ENCODE measurements around the gene PGM2.

The PGM2 gene

DNA sequence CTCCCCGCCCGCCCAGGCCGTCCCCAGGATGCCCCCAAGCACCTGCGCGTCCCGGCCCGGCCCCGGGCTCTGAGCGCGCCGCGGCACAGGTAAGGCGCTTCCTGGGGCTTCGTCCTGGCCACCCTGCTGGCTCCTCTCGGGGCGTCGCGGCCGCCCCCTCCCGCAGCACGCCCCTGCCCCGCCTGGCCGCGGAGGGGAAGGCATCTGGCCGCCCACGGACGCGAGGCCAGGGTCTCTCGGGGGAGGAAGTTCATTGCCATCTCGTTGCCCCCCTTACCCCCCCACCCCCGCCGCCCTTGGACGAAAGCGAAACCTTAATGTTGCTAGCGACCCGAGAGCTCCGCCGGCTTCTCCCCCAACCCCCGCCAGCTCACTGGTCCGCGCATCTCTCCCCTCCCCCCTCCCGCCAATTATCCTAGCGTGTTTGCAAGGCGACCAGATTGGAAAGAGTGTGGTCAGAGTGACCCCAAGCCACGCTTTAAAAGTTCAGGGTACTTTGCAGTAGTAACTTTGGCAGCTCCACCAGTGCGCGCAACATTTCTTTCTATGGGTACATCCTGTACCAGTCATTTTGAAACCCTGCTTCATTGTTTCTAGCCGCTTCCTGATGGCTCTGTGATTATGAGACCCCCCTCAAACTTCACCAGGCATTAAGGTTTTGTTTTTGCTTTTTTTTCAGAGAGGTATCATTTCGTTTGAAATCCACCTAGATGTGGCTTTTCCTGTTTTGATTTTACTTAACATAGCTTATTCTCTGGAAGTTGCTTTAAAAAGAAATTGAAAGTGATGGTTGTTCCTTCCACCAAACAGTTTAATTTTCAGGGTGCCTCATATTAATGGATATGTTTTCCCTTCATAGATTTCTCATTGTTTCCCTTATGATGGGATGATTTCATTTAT is 65.0 kb downstream of the PGM2 start:
- Histone ChIP-seq H3K4me3 (replicated peaks; ENCODE audit: low read depth, low read length) (peak overlapping the region; percentile 71), H3K27me3 (replicated peaks; ENCODE audit: control insufficient read depth, insufficient read depth, low read length) (no peaks in the 10 kb centered on the region), H3K36me3 (ENCODE audit: control insufficient read depth, insufficient read depth, low read length) (no peaks in the 10 kb centered on the region)
- peak; percentile 88 for DNase-seq (ENCODE audit: extremely low read depth, insufficient read length)
- no peak for TF ChIP-seq CTCF (IDR thresholded peaks at IDR 0.05; ENCODE audit: insufficient read depth, low read length, poor library complexity, severe bottlenecking)

DNA sequence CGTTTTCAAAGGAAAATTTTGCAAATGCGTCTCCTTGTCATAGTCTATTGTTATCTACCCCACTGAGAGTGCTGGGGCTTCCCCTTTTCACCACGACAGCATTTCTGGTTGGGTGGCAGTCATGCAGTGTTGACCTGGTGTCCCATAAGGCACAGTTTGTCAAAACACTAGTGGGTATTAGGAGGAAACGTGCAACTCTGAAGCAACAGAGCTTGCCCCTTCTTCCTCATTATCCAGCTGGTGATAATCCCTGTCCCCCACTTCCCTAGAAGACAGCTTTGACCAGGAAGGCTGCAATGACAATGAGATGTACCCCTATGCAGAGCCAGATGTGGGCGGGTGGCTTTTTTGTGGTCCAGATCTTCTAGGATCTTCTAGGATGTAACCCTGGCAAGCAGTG is 66.2 kb downstream of the PGM2 start:
- H3K36me3 ChIP-seq (ENCODE audit: control insufficient read depth, insufficient read depth, low read length): no peaks in the 10 kb centered on the region
- no peaks in the 10 kb centered on the region for H3K27me3 ChIP-seq (replicated peaks; ENCODE audit: control insufficient read depth, insufficient read depth, low read length)
- peak overlapping the region; percentile 71 for H3K4me3 ChIP-seq (replicated peaks; ENCODE audit: low read depth, low read length)

GRCh38 chr4:37893164-37893563 is 66.7 kb downstream of the PGM2 start:
- TF ChIP-seq CTCF (IDR thresholded peaks at IDR 0.05; ENCODE audit: insufficient read depth, low read length, poor library complexity, severe bottlenecking): no peak
- H3K27me3 ChIP-seq (replicated peaks; ENCODE audit: control insufficient read depth, insufficient read depth, low read length): no peaks in the 10 kb centered on the region
- no peaks in the 10 kb centered on the region for H3K36me3 ChIP-seq (ENCODE audit: control insufficient read depth, insufficient read depth, low read length)
- DNase-seq (ENCODE audit: extremely low read depth, insufficient read length): no peak
- H3K4me3 ChIP-seq (replicated peaks; ENCODE audit: low read depth, low read length): peak overlapping the region; percentile 71

More for the DNA sequence above, 66.2 kb downstream of the PGM2 start:
- peak; percentile 58 for DNase-seq (ENCODE audit: extremely low read depth, insufficient read length)
- no peak for TF ChIP-seq CTCF (IDR thresholded peaks at IDR 0.05; ENCODE audit: insufficient read depth, low read length, poor library complexity, severe bottlenecking)

GRCh38 chr4:37895271-37895670 is 68.8 kb downstream of the PGM2 start:
- no peaks in the 10 kb centered on the region for H3K36me3 ChIP-seq (ENCODE audit: control insufficient read depth, insufficient read depth, low read length)
- H3K4me3 ChIP-seq (replicated peaks; ENCODE audit: low read depth, low read length): no peak overlapping the region
- no peak for DNase-seq (ENCODE audit: extremely low read depth, insufficient read length)
- TF ChIP-seq CTCF (IDR thresholded peaks at IDR 0.05; ENCODE audit: insufficient read depth, low read length, poor library complexity, severe bottlenecking): no peak
- H3K27me3 ChIP-seq (replicated peaks; ENCODE audit: control insufficient read depth, insufficient read depth, low read length): no peaks in the 10 kb centered on the region

DNA sequence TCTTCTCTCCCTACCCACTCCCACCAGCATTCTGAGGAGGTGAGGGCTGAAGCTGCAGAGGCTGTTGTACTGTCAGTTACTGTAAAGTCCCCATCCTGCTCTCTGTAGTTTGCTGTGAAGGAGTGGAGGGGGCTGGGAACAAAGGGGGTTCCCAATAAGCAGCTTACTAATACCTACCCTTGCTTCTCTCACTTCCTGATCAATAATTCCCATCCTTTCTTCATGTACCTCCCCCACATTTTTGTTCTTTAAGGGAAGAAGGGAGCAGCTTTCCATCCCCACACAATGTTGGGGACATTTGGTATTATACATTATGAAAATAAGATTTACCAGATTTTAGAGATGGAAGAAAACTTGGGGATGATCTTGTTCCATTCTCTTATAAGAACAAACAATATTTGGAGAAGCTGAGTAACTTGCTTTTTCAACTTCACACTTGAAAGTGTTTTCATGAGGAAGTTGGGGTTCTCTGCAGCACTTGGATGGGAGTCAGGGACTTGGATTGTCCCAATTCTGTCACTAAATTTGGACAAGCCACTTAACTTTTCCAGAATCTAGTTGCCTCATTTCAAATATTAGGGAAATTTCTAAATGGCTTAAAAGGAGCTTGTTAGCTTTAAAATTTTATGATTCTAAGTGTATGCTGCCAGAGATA is 69.8 kb downstream of the PGM2 start:
- no peak for TF ChIP-seq CTCF (IDR thresholded peaks at IDR 0.05; ENCODE audit: insufficient read depth, low read length, poor library complexity, severe bottlenecking)
- Histone ChIP-seq H3K27me3 (replicated peaks; ENCODE audit: control insufficient read depth, insufficient read depth, low read length) (no peaks in the 10 kb centered on the region), H3K4me3 (replicated peaks; ENCODE audit: low read depth, low read length) (no peak overlapping the region), H3K36me3 (ENCODE audit: control insufficient read depth, insufficient read depth, low read length) (no peaks in the 10 kb centered on the region)
- DNase-seq (ENCODE audit: extremely low read depth, insufficient read length): no peak

Measured in GM06990 (cell line).